WTC11 (cell line): ENCODE measurements around the gene PRKN.

Source experiments
- KAT7 ChIP-seq: sonication (generic); formaldehyde crosslinking; IDR thresholded peaks from 2 replicates; pipeline ENCODE4 v1.8.1; 2023; ENCODE audit warnings: missing genetic modification reagents, mild to moderate bottlenecking, borderline replicate concordance
- NR2C2 ChIP-seq: sonication (generic); formaldehyde crosslinking; IDR thresholded peaks from 2 replicates; pipeline ENCODE4 v1.8.0; 2022; ENCODE audit warnings: mild to moderate bottlenecking, missing genetic modification reagents
- SMAD3 ChIP-seq: sonication (generic); formaldehyde crosslinking; IDR thresholded peaks from 2 replicates; pipeline ENCODE4 v1.8.0; 2022; ENCODE audit warnings: missing genetic modification reagents, mild to moderate bottlenecking, borderline replicate concordance
- TF ChIP-seq, protein P1 (sequence below): fragments of 200-600 bp; IDR thresholded peaks from 2 replicates; pipeline ENCODE4 v1.8.0; 2022; ENCODE audit warnings: antibody characterized with exemption
- TF ChIP-seq, protein P2 (sequence below): sonication (generic); formaldehyde crosslinking; IDR thresholded peaks from 2 replicates; pipeline ENCODE4 v1.8.1; 2023; ENCODE audit warnings: mild to moderate bottlenecking, missing genetic modification reagents, borderline replicate concordance

DNA sequence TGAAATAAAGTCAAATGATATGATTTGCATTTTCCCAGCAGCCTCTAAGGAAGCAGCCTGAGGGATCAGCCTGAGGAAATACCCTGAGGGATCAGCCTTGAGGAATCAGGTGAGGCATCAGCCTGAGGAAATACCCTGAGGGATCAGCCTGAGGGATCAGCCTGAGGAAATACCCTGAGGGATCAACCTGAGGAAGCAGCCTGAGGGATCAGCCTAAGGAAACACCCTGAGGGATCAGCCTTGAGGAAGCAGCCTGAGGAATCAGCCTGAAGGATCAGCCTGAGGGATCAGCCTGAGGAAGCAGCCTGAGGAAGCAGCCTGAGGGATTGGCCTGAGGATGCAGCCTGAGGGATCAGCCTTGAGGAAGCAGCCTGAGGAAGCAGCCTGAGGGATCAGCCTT, 784.0 kb downstream of the PRKN start:
- TF ChIP-seq, protein P1, sequence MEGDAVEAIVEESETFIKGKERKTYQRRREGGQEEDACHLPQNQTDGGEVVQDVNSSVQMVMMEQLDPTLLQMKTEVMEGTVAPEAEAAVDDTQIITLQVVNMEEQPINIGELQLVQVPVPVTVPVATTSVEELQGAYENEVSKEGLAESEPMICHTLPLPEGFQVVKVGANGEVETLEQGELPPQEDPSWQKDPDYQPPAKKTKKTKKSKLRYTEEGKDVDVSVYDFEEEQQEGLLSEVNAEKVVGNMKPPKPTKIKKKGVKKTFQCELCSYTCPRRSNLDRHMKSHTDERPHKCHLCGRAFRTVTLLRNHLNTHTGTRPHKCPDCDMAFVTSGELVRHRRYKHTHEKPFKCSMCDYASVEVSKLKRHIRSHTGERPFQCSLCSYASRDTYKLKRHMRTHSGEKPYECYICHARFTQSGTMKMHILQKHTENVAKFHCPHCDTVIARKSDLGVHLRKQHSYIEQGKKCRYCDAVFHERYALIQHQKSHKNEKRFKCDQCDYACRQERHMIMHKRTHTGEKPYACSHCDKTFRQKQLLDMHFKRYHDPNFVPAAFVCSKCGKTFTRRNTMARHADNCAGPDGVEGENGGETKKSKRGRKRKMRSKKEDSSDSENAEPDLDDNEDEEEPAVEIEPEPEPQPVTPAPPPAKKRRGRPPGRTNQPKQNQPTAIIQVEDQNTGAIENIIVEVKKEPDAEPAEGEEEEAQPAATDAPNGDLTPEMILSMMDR: no peak
- no peak for TF ChIP-seq NR2C2 (CRISPR knock-in tag)
- TF ChIP-seq, protein P2, sequence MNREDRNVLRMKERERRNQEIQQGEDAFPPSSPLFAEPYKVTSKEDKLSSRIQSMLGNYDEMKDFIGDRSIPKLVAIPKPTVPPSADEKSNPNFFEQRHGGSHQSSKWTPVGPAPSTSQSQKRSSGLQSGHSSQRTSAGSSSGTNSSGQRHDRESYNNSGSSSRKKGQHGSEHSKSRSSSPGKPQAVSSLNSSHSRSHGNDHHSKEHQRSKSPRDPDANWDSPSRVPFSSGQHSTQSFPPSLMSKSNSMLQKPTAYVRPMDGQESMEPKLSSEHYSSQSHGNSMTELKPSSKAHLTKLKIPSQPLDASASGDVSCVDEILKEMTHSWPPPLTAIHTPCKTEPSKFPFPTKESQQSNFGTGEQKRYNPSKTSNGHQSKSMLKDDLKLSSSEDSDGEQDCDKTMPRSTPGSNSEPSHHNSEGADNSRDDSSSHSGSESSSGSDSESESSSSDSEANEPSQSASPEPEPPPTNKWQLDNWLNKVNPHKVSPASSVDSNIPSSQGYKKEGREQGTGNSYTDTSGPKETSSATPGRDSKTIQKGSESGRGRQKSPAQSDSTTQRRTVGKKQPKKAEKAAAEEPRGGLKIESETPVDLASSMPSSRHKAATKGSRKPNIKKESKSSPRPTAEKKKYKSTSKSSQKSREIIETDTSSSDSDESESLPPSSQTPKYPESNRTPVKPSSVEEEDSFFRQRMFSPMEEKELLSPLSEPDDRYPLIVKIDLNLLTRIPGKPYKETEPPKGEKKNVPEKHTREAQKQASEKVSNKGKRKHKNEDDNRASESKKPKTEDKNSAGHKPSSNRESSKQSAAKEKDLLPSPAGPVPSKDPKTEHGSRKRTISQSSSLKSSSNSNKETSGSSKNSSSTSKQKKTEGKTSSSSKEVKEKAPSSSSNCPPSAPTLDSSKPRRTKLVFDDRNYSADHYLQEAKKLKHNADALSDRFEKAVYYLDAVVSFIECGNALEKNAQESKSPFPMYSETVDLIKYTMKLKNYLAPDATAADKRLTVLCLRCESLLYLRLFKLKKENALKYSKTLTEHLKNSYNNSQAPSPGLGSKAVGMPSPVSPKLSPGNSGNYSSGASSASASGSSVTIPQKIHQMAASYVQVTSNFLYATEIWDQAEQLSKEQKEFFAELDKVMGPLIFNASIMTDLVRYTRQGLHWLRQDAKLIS (CRISPR knock-in tag): no peak
- no peak for TF ChIP-seq KAT7 (CRISPR knock-in tag)
- TF ChIP-seq SMAD3 (CRISPR knock-in tag): no peak
